ENCODE data around the gene SRGAP2B. TPM values are rescaled to one million over a fixed set of nuclear protein-coding genes. Genes with fewer than 3 reads are reported as not detected.
A peak's percentile ranks its signal among the peaks of the same experiment; 100 is the strongest.
"Not testable (repeated sequence)": the region's sequence is repeated elsewhere in the genome, so short reads cannot be mapped to it uniquely, and the experiment has no call there.

Gene SRGAP2B
- total and polyA plus RNA-seq, 2 of the 4 experiments (the other 2 are of a cell fraction), result 15.9 to 50.7 TPM

DNA sequence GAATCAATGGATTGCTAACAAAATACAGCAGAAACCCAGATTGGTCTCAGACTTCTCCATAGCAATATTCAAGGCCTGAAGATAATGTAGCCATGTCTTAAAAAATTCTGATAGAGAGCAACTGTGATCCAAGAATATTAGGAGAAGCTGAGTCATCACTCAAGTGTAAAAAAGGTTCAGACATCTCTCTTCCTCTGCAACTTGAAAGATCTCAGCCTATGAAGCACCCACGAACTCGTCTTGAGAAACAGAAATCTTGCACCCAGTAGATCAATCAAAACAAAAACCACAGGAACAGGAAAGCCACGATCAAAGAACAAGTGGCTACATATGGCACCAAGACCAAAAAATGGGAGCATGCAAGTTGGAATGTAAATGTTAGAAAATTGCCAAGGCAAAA is 85.2 kb downstream of the SRGAP2B start:
- H3K56ac ChIP-seq (ENCODE audit: extremely low read depth, insufficient read depth, low read length); H2BK15ac ChIP-seq (ENCODE audit: low read depth, low read length); H3K4me3 ChIP-seq (ENCODE audit: insufficient read depth, low read depth, low read length); in situ Hi-C loops (cut with MboI; ENCODE audit: low sequenced_read_pairs); H2AK9ac ChIP-seq (replicated peaks; ENCODE audit: low read depth, low read length, poor library complexity); H2BK20ac ChIP-seq (ENCODE audit: low read depth, low read length); intact Hi-C loops (cut with micrococcal nuclease); H2BK5ac ChIP-seq (ENCODE audit: low read depth, low read length, poor library complexity, severe bottlenecking); H2BK120ac ChIP-seq (ENCODE audit: low read depth, low read length); H4K20me1 ChIP-seq (ENCODE audit: insufficient read depth, low read length); H3K79me1 ChIP-seq (ENCODE audit: low read depth in 1 of 2, low read length in 2 of 2); H3K27me3 ChIP-seq (ENCODE audit: control insufficient read depth, insufficient read depth, low read length); H3K4ac ChIP-seq (ENCODE audit: low read depth, low read length); H3K9ac ChIP-seq (ENCODE audit: low read depth, low read length); CTCF ChIA-PET; H3K14ac ChIP-seq (replicated peaks; ENCODE audit: low read depth, low read length); H2AFZ ChIP-seq (replicated peaks; ENCODE audit: low read length, poor library complexity); DNase-seq; H4K5ac ChIP-seq (ENCODE audit: low read depth, low read length); H3K4me1 ChIP-seq (ENCODE audit: control insufficient read depth, insufficient read depth, low read length); H3K23ac ChIP-seq (ENCODE audit: low read depth, low read length); H4K91ac ChIP-seq (ENCODE audit: insufficient read depth, low read depth, low read length); H3K9me3 ChIP-seq (ENCODE audit: control insufficient read depth, insufficient read depth, low read length); POLR2A ChIA-PET (ENCODE audit: unreplicated experiment); BruUV-seq (replicated peaks); dilution Hi-C loops (cut with HindIII; ENCODE audit: low sequenced_read_pairs, unreplicated experiment); H4K8ac ChIP-seq (ENCODE audit: low read depth in 2 of 2, low read length in 2 of 2); H2AK5ac ChIP-seq (ENCODE audit: low read depth, low read length); H3K4me2 ChIP-seq (ENCODE audit: low read depth, low read length); H3K18ac ChIP-seq (ENCODE audit: low read depth, low read length); H3K9me1 ChIP-seq (ENCODE audit: insufficient read depth, low read length); H3K36me3 ChIP-seq (ENCODE audit: control insufficient read depth, insufficient read depth, low read length); H3K27ac ChIP-seq (ENCODE audit: insufficient read depth, low read length): not testable (repeated sequence)
- WGBS, 2 experiments (ENCODE audit: extremely low coverage in 2 of 2, insufficient read length in 1 of 2), result no CpG with 5 or more reads among the region's 3 CpGs
- ATAC-seq (ENCODE audit: low read depth), result peak; percentile 60

DNA sequence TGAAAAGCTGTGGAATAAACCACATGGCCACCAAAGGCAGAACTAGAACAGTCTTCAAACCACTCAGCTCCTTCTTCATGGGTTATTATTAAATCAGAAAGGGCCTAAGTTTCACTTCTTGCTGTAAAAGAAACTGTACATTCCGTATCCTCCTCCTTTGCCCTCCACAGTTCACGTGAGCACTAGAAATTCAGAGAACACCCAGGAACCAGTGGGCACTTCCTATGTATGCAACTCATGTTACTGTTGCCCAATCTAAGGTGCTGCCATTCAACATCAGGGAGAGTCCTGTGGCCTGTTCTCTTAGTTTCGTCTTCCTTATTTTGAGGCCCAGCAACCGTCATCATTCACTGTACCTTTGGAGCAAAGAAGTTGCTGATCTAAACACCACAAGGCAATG is 86.7 kb downstream of the SRGAP2B start:
- not testable (repeated sequence) for BruUV-seq (replicated peaks); H3K27ac ChIP-seq (ENCODE audit: insufficient read depth, low read length)
- no CpG with 5 or more reads among the region's 4 CpGs for WGBS, 2 experiments (ENCODE audit: extremely low coverage in 2 of 2, insufficient read length in 1 of 2)

More for the DNA sequence above, 86.7 kb downstream of the SRGAP2B start:
- H3K36me3 ChIP-seq (ENCODE audit: control insufficient read depth, insufficient read depth, low read length); H3K18ac ChIP-seq (ENCODE audit: low read depth, low read length); DNase-seq; H2AK5ac ChIP-seq (ENCODE audit: low read depth, low read length); H3K14ac ChIP-seq (replicated peaks; ENCODE audit: low read depth, low read length); H3K4me1 ChIP-seq (ENCODE audit: control insufficient read depth, insufficient read depth, low read length); H4K8ac ChIP-seq (ENCODE audit: low read depth in 2 of 2, low read length in 2 of 2); H3K9ac ChIP-seq (ENCODE audit: low read depth, low read length); H2AK9ac ChIP-seq (replicated peaks; ENCODE audit: low read depth, low read length, poor library complexity); H4K20me1 ChIP-seq (ENCODE audit: insufficient read depth, low read length); H4K91ac ChIP-seq (ENCODE audit: insufficient read depth, low read depth, low read length); H3K4ac ChIP-seq (ENCODE audit: low read depth, low read length); H3K4me2 ChIP-seq (ENCODE audit: low read depth, low read length); H3K9me1 ChIP-seq (ENCODE audit: insufficient read depth, low read length); H3K4me3 ChIP-seq (ENCODE audit: insufficient read depth, low read depth, low read length); intact Hi-C loops (cut with micrococcal nuclease); H2BK5ac ChIP-seq (ENCODE audit: low read depth, low read length, poor library complexity, severe bottlenecking); H3K23ac ChIP-seq (ENCODE audit: low read depth, low read length); H2AFZ ChIP-seq (replicated peaks; ENCODE audit: low read length, poor library complexity); H3K56ac ChIP-seq (ENCODE audit: extremely low read depth, insufficient read depth, low read length); H2BK15ac ChIP-seq (ENCODE audit: low read depth, low read length); CTCF ChIA-PET; H2BK120ac ChIP-seq (ENCODE audit: low read depth, low read length); ATAC-seq (ENCODE audit: low read depth); in situ Hi-C loops (cut with MboI; ENCODE audit: low sequenced_read_pairs); H3K79me1 ChIP-seq (ENCODE audit: low read depth in 1 of 2, low read length in 2 of 2); H2BK20ac ChIP-seq (ENCODE audit: low read depth, low read length); dilution Hi-C loops (cut with HindIII; ENCODE audit: low sequenced_read_pairs, unreplicated experiment); H4K5ac ChIP-seq (ENCODE audit: low read depth, low read length); H3K27me3 ChIP-seq (ENCODE audit: control insufficient read depth, insufficient read depth, low read length); POLR2A ChIA-PET (ENCODE audit: unreplicated experiment); H3K9me3 ChIP-seq (ENCODE audit: control insufficient read depth, insufficient read depth, low read length): not testable (repeated sequence)
